ENCODE measurements around the gene XIAP. TPM values are rescaled to one million over a fixed set of nuclear protein-coding genes. Genes with fewer than 3 reads are reported as not detected.

The XIAP gene
- total and polyA plus RNA-seq, 9 of the 15 experiments (the other 6 are each of a cell fraction or from before 2014, with no cell fraction given): 5.7 to 40.5 (median 19.8) TPM

GRCh38 chrX:123846577-123847038, 13.2 kb upstream of the XIAP start (continued):
- TF ChIP-seq ARID3A (IDR thresholded peaks at IDR 0.05; ENCODE audit: borderline replicate concordance, low read depth, low read length) (no peak), ZNF696 (CRISPR knock-in tag; conservative IDR thresholded peaks at IDR 0.05) (no peak), ELF1 (tag; IDR thresholded peaks at IDR 0.05) (no peak), EP300 (IDR thresholded peaks at IDR 0.05; ENCODE audit: low read length) (peak; percentile 57), ZFPM2 (CRISPR knock-in tag; IDR thresholded peaks at IDR 0.05) (no peak), NR0B1 (IDR thresholded peaks at IDR 0.05; ENCODE audit: partially characterized antibody) (no peak), ZNF354B (CRISPR knock-in tag; IDR thresholded peaks at IDR 0.05) (no peak), KDM4B (IDR thresholded peaks at IDR 0.05; ENCODE audit: borderline replicate concordance in 2 of 2, low read depth in 1 of 2) (no peak), SAFB (IDR thresholded peaks at IDR 0.05; ENCODE audit: borderline replicate concordance, low read depth, low read length) (no peak), DACH1 (IDR thresholded peaks at IDR 0.05; ENCODE audit: partially characterized antibody) (no peak), TAF7 (tag; IDR thresholded peaks at IDR 0.05) (no peak), ZZZ3 (IDR thresholded peaks at IDR 0.05) (no peak), MAFF (IDR thresholded peaks at IDR 0.05; ENCODE audit: low read length) (peak; percentile 12; the same call in 1 of the 2 replicates), MLLT1 (IDR thresholded peaks at IDR 0.05) (peak in 1 of 2 experiments; percentile 80; a peak in 2 of 4 replicates), MYBL2 (IDR thresholded peaks at IDR 0.05; ENCODE audit: low read depth) (no peak), MYBL2 (CRISPR knock-in tag; IDR thresholded peaks at IDR 0.05; ENCODE audit: borderline replicate concordance) (no peak)
- TF ChIP-seq, protein P1, sequence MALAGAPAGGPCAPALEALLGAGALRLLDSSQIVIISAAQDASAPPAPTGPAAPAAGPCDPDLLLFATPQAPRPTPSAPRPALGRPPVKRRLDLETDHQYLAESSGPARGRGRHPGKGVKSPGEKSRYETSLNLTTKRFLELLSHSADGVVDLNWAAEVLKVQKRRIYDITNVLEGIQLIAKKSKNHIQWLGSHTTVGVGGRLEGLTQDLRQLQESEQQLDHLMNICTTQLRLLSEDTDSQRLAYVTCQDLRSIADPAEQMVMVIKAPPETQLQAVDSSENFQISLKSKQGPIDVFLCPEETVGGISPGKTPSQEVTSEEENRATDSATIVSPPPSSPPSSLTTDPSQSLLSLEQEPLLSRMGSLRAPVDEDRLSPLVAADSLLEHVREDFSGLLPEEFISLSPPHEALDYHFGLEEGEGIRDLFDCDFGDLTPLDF (CRISPR knock-in tag; IDR thresholded peaks at IDR 0.05): no peak
- TF ChIP-seq, protein P2, sequence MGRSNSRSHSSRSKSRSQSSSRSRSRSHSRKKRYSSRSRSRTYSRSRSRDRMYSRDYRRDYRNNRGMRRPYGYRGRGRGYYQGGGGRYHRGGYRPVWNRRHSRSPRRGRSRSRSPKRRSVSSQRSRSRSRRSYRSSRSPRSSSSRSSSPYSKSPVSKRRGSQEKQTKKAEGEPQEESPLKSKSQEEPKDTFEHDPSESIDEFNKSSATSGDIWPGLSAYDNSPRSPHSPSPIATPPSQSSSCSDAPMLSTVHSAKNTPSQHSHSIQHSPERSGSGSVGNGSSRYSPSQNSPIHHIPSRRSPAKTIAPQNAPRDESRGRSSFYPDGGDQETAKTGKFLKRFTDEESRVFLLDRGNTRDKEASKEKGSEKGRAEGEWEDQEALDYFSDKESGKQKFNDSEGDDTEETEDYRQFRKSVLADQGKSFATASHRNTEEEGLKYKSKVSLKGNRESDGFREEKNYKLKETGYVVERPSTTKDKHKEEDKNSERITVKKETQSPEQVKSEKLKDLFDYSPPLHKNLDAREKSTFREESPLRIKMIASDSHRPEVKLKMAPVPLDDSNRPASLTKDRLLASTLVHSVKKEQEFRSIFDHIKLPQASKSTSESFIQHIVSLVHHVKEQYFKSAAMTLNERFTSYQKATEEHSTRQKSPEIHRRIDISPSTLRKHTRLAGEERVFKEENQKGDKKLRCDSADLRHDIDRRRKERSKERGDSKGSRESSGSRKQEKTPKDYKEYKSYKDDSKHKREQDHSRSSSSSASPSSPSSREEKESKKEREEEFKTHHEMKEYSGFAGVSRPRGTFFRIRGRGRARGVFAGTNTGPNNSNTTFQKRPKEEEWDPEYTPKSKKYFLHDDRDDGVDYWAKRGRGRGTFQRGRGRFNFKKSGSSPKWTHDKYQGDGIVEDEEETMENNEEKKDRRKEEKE (IDR thresholded peaks at IDR 0.05; ENCODE audit: borderline replicate concordance in 1 of 2, control insufficient read depth in 1 of 2, low read depth in 2 of 2, low read length in 1 of 2): no peak
